H1 (cell line): ENCODE measurements around the gene MEIS2. TPM values are rescaled to one million over a fixed set of nuclear protein-coding genes. Genes with fewer than 3 reads are reported as not detected.

Experiments
- HDAC6 ChIP-seq: IDR thresholded peaks from one replicate; pipeline ENCODE4 v1.7.1; 2012; ENCODE audit warnings: low read depth, mild to moderate bottlenecking, inconsistent platforms, low read length, moderate library complexity
- POU5F1 ChIP-seq: IDR thresholded peaks from 2 replicates; pipeline ENCODE4 v1.6.1; 2011; ENCODE audit warnings: low read depth, mild to moderate bottlenecking, low read length, moderate library complexity
- RFX5 ChIP-seq: IDR thresholded peaks from 2 replicates; pipeline ENCODE4 v1.6.1; 2011; ENCODE audit warnings: low read depth, low read length, improper control_type of control experiment, borderline replicate concordance
- polyA plus RNA-seq, 7 experiments: library from polyadenylated mRNA; depleted of rRNA in 3 of 7; stranded (reverse) in 5 of 7; unstranded in 2 of 7; fragments of >200 nt in 5 of 7; fragments of 200-250 nt in 2 of 7; gene quantifications; 1 replicate in 5 of 7; 2 replicates in 1 of 7; 4 replicates in 1 of 7; pipeline versions ENCODE4 v1.2.1 to v1.2.3, GENCODE V29; 2011 to 2013; ENCODE audit warnings: missing spikeins in 2 of 7, mixed read lengths in 2 of 7
- total RNA-seq: library from RNA; stranded (reverse); fragmentation: NEBNext Ultra II Directional; extraction: Animal tissue kit (Norgen Biotek cat#: 25700); gene quantifications from 2 replicates; pipeline ENCODE4 v1.2.1, GENCODE V29; 2021
- TF ChIP-seq, protein P1 (sequence below): IDR thresholded peaks from 2 replicates; pipeline ENCODE4 v1.6.1; 2012; ENCODE audit warnings: inconsistent platforms

The MEIS2 gene
- total and polyA plus RNA-seq, 2 of the 8 experiments (the other 6 are each of a cell fraction or from before 2014, with no cell fraction given) = 0.22 to 1.2 TPM

DNA sequence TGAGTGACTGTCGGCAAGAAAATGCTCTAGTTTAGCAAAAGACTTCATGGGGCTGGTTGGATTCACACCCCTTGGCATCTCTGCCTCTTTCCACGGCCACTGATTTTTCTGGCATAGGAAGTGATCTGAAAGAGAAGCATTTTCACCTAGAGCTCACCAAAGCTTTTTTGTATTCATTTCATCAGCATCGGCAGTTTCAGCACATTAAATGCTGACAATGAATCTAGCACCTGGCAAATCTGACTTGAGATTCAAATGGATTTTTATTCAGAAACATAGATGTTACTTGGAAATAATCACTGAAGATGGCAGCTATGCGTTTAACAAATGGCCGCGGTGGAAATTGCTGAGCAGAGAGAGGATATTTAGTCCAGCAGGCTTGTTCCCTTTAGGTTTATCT is 155.9 kb downstream of the MEIS2 start (continued):
- TF ChIP-seq RFX5 (no peak), HDAC6 (no peak), POU5F1 (no peak)
- TF ChIP-seq, protein P1, sequence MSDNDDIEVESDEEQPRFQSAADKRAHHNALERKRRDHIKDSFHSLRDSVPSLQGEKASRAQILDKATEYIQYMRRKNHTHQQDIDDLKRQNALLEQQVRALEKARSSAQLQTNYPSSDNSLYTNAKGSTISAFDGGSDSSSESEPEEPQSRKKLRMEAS = no peak
